HG03378 (cell line): ENCODE data around the gene ENTHD1.

Experiments
- ATAC-seq: cut with Tn5 transposase; IDR thresholded peaks from one replicate; pipeline ENCODE4 v1.9.1; 2021; ENCODE audit warnings: mild to moderate bottlenecking, moderate library complexity; ENCODE audit not compliant: unreplicated experiment

ENTHD1 gene

DNA sequence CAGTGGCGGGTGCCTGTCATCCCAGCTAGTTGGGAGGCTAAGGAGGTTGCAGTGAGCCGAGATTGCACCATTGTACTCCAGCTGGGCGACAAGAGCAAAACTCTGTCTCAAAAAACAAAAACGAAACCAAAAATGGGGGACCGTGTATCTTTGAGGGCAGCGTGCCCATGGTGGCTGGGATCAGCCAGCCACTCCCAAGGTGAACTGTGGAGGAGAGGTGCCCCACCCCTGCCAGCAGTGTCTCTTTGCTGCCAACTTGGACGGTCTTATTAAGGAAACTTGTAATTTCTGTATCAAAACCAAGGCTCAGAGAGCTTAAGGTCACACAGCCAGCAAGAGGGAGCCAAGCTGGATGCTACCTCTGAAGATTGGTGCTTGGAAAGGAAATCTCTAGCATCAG, 175.4 kb downstream of the ENTHD1 start:
- no peak for ATAC-seq

DNA sequence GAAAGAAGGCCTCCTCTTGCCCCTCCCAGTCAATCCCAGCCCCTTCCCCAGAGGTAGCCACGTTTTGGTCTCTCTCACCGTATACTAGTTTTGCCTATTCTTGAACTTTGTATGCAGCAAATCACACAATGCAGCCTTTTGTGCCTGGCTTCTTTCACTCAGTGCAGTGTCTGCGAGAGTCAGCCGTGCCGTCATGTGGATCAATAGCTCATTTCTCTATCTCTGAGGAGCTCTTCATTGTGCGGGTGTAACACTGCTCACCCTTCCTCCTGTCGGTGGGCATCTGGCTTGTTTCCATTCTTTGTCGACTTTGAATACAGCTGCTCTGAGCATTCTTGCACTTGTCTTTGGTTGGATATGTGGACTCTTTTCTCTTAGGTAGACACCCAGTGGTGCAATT, 176.5 kb downstream of the ENTHD1 start:
- ATAC-seq: no peak

DNA sequence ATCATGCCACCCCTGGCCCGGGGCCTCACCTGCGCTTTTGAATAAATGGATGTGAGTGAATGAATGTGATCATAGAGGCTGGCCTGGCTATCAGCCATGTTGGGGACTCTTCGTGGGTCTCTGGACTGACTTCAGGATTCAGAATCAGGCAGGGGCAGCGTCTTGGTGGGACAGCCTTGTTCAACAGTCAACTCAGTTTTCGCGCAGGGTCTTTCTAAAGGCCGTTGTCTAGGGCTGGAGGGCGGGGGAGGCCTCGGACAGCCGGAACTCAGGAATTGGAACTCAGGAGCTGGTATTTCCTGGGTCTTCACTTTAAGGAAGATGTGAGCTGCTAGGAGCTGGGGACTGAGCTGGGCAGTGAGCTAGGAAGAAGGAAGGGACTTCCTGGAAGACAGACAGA, 177.0 kb downstream of the ENTHD1 start:
- ATAC-seq: no peak

- ATAC-seq: no peak
Measured at GRCh38 chr22:39715778-39716495, 177.6 kb downstream of the ENTHD1 start.

DNA sequence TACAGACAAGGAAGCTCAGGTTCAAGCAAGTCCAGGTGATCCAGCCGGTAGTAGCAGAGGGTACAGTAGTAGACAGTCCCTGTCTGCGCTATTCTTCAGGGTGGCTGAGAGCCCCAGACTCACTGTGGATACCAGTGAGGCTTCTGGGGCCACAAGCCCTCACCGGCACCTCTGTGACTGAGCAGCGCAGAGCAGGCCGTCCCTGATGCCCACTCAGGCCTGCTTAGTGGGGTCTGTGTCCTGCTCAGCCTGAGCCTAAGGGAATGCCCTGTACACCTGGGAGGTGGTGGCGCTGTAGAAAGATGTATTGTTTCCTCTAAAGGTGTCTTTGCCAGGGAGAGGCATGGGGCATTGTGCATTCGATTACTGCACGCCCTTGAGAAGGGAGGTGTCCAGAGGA, 179.2 kb downstream of the ENTHD1 start:
- no peak for ATAC-seq

DNA sequence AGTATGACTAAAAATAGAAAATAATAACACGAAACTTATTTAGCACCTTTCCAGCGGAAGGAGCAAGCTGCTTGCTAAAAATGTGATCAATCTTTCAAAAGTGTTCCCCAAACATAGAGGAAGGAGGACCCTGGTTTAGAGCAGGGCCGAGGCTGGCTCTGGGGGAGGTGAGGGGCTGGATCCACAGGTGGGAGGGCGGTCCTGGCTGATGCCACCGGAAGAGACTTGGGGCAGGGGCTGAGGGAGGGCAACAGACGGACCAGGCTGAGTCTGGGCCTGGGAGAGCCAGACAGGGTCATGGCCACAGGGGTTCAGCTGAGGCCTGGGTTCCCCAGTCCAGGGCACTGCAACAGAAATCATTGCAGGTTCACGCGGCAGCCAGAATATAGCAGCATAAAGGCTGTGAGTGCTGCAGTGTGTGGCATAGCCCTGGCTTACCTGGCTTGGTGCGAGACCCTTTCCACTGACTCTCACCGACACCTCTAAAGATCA, 179.7 kb downstream of the ENTHD1 start:
- no peak for ATAC-seq

DNA sequence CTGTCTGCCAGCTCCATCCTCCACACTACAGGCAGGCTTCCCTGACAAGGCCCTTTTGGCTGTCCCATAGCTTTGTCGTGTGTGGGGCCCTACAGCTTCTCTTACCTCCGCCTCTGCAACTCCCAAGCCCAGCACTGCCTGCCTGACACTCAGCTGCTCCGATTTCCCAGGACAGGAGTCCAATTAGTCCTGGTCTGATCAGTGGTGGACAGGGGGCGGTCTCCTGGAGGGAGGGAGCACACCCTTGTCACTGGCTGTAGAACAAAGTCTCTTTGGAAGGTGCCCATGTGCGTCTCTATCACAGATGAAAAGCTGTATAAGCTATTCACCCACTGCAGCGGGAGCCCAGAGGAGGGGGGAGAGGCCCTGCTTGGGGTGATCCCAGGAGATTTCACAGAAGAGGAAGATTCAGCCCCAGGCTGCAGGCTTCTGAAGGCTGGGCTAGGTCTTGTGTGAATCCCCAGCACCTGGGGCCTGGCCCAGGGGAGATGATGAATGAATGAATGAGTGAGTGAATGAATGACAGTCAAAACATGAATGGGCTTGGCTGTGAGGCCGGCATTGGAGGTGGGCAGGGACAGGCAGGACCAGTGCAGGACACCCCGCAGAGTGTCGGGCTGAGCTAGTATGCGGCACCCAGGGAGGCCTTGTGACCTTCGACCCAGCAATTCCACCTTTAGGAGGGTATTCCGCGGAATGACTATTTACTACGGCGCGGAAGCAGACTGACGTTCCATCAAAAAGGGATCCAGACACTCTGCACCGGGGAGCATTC, 180.6 kb downstream of the ENTHD1 start:
- ATAC-seq: no peak

DNA sequence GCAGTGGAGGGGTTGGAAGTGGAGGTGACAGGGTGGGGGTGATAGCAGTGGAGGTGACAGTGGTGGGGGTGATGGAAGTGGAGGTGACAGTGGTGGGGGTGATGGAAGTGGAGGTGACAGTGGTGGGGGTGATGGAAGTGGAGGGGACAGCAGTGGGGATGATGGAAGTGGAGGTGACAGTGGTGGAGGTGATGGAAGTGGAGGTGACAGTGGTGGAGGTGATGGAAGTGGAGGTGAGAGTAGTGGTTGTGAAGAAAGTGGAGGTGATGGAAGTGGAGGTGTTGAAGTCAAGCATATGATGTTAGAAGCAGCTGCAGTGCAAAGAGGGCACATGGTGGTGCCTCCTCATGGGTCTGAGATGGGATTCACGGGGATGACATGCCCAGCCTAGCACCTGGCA, 181.5 kb downstream of the ENTHD1 start:
- ATAC-seq: no peak

DNA sequence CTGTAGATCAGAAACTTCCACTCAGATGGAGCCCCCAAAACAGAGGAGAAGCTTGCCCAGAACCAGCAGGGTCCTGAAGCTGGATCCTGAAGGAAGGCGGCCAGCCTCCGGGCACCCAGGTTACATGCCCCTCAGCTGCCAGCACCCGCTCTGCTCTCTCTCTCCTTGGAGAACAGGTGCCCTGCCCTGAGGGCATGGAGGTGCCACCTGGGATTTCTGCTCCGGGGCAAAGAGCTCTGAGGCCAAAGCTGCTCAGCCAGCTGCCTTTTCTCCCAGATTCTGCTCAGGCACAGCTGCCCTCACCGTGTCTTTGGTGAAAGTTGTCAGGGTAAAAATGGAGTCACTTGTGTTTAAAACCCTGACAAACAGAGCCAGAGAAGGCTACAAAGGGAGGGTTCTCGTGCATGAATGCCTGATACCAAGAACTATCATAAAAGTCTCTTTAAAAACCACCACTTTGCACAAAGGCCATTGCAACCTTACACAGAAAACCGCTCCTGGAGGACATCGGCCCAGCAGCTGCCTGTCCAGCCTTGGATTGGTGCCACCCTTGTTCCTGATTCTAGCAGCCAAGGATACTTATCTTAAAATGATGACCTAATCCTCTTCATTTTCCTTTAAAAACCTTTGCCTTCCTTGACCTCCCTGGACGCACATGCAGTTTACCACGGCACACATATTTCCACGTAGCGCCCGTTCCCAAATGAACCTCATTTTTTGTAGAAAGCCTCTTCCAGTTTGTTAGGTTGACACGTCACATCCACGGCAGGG, 183.0 kb downstream of the ENTHD1 start:
- no peak for ATAC-seq

GRCh38 chr22:39707816-39708215, 185.7 kb downstream of the ENTHD1 start:
- ATAC-seq: no peak

DNA sequence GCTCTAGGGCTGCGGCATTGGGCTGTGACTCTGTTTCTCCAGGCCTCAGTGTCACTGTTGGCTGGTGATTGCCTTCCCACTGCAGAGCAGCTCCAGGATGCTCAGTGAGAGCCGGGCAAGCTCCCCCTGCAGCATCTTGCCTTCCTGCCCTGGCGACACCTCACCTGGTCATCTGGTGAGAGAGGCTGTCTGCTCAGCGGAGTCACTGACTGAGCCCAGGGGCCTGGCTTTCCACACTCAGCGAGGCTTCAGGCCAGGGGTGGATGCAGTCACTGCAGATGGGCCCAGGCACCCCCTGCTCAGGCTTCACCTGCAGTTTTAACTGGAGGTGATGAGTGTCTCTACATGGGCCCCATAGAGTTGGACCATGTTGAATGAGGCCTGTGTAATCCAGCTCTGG, 186.2 kb downstream of the ENTHD1 start:
- ATAC-seq: no peak

DNA sequence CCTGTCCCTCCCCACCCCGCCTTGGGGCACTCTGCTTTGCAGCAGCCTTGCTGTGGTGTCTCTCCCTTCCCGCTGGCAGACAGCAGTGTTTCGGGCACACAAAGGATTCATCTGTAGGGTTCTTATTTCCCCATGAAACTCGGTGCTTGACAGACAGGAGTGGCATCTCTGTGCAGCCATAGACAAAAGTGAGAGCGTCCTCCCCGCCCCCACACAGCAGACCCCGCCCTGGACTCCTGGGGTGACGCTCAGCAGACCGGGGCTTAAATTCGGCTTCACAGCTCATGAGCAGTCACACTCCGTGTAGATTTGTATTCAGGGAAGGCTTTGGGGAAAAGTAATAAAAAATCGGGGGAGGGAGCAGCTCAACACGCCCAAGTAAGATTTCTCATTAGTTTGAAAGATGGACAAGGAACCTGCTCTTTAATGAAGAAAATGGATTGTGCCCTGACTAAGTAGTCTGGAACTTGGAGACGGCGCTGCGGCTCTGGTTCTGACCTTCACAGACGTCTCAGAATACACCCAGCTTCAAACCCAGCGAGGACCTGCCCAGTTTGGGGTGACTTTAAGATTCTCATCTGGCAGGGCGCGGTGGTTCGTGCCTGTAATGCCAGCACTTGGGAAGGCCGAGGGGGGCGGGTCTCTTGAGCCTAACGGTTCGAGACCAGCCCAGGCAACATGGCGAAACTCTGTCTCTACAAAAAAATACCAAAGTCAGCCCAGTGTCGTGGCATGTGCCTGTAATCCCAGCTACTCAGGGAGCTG, 187.0 kb downstream of the ENTHD1 start:
- no peak for ATAC-seq

DNA sequence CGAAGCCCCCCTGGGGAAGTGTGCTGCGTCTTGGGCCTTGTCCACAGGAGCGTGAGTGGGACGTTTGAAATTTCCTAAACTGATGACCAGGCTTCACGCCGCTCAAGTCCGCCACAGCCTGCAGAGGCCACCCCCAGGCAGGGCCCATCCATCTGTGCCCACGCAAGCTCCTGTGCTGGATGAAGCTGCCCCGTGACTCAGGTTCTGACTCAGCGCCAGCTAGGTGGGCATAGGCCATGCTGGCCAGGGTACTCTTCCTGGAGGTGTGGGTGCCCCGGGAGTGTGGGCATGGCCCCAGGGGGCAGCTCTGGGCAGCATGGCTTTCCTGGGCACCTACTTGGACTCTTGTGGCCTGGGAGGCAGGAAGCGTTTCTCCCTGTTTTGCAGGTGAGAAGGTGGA, 188.2 kb downstream of the ENTHD1 start:
- no peak for ATAC-seq

DNA sequence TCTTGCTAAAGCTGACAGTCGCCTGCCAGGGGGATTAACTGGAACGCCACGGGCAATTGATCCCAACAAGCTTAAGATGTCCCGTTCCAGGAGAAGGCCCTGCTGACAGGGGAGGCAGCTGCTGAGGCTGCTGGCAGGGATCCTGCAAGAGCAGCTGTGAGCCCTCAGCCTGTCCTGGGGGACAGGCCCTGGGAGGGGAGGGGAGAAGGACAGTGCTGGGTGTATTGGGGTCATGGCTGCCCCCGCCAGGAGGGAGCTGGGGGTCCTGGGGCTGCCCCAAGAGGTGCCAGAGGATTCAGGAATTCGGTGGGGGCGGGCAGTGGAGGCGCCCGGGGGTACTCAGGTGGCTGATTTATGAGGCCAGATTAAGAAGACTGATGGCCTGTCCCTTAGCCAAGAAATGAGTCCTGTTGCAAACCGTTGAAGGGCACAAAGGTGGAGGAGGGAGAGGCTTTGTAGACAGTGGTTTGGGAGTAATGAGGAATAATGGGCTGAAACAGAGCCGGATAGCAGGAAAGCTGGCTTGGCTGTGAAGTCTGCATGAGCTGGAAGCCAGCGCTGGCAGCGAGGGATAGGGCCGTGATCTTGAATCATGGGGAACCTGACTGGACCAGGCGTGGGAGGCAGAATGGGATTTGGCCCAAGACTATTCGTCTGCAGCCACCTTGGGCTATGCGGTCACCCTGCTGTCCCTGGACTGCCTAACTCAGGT, 189.5 kb downstream of the ENTHD1 start:
- no peak for ATAC-seq

- ATAC-seq: no peak
Measured at GRCh38 chr22:39703091-39703490, 190.5 kb downstream of the ENTHD1 start.

GRCh38 chr22:39700565-39700964, 193.0 kb downstream of the ENTHD1 start:
- no peak for ATAC-seq

DNA sequence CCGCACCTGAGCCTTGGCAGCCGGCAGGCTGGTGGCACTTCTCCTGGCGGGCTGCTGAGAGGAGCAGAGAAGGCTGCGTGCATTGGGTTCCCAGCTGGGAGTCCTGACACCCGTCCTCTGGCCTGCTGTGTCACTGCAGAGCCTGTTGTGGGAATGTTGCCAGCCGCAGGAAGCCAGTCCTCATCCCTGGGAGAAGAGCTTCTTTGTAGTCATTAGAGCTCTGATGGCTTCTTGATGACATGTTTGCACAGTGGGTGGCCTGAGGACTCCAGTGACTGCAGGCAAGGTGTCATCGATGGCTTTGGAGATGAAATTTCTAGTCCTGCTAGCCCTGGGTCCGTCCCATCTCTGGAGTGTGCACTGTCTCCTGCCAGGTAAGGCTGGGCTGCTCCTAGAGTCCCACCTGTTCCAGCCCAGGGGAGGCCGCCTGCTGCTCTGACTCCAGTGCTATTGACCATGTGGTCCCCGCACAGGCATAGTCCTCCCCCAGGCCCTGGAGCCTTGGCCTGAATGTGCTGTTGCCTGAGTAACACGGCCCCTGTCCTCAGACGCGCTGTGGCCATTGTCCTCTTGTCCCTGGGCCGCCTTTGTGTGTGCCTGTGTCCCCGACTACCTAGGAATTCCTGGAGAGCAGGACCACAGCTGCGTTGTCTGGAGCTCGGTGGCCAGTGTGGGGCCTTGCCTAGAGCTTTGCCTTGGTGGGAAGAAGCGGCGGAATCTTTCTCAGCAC, 193.8 kb downstream of the ENTHD1 start:
- ATAC-seq: no peak

DNA sequence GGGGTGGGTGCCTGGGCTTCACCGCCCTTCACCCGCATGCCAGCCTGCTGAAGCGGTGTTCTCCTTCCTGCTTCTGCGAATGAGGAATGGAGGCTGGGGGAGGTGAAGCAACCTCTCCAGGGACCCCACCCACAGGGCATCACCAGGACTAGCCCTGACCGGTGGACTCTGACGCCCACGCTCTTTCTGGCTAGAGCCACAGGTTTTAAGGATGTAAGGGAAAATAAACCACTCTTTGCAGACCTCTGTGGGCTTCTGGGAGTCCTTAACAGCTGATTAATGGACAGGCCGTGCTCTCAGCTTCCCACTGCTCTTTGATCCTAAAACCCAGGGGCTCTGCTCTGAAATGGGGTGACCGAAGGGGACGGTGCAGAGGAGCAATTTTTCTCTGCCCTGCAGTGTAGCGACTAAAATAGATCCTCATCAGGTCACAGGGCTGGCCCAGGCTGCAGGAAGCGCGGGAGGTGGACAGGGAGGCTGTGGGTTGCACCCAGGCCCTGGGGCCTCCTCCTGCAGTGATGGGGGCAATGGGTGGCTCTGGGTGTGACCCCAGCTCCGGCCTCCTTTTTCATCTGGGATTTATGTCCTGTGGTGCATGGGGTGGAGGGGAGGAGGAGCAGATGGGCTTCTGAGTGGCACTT, 195.7 kb downstream of the ENTHD1 start:
- ATAC-seq: no peak

GRCh38 chr22:39693943-39694500, 199.5 kb downstream of the ENTHD1 start:
- ATAC-seq: no peak
